Common myeloid progenitor, CD34-positive (primary cell): ENCODE results near the gene SCN9A.

ENCODE experiments used
- CTCF ChIA-PET: fragments of 350-600 bp; sonication (Branson Sonifier 250); formaldehyde crosslinking; loops from one replicate; lab custom pipeline; 2021; ENCODE audit warnings: antibody characterized with exemption; lab: Charles Lee
- POLR2A ChIA-PET: fragments of 350-600 bp; sonication (Branson Sonifier 250); formaldehyde crosslinking; loops from one replicate; lab custom pipeline; 2021; ENCODE audit warnings: antibody characterized with exemption; lab: Charles Lee
- DNase-seq, 3 donors: peaks; one replicate each; pipeline versions ENCODE4 v3.0.0 to v3.0.0-alpha.2; 2013
- H3K27ac ChIP-seq, 2 experiments: 1 replicate in 1 of 2; 2 replicates in 1 of 2; pipeline ENCODE4 v1.7.0; 2013; ENCODE audit warnings: inconsistent platforms in 2 of 2, low read length in 2 of 2, mild to moderate bottlenecking in 2 of 2, low read depth in 1 of 2, moderate library complexity in 1 of 2; ENCODE audit not compliant: severe bottlenecking in 2 of 2, insufficient read depth in 1 of 2, poor library complexity in 1 of 2
- H3K27me3 ChIP-seq, 5 experiments: replicated peaks in 2 of 5; 1 replicate in 3 of 5; 2 replicates in 2 of 5; pipeline versions ENCODE4 v1.6.1 to v1.7.0; 2013; ENCODE audit warnings: low read length in 4 of 5, mild to moderate bottlenecking in 2 of 5, moderate library complexity in 2 of 5, inconsistent platforms in 1 of 5; ENCODE audit not compliant: insufficient read depth in 5 of 5, control insufficient read depth in 4 of 5
- H3K36me3 ChIP-seq, 4 experiments: 1 replicate in 2 of 4; 2 replicates in 2 of 4; pipeline versions ENCODE4 v1.6.1 to v1.7.0; 2013; ENCODE audit warnings: low read length in 3 of 4, control low read depth in 1 of 4, mild to moderate bottlenecking in 1 of 4; ENCODE audit not compliant: control insufficient read depth in 4 of 4, insufficient read depth in 4 of 4
- H3K4me1 ChIP-seq, 4 experiments: 1 replicate in 3 of 4; 2 replicates in 1 of 4; pipeline versions ENCODE4 v1.6.1 to v1.7.1; 2013; ENCODE audit warnings: low read length in 3 of 4, mild to moderate bottlenecking in 3 of 4, control low read depth in 1 of 4, inconsistent platforms in 1 of 4, moderate library complexity in 1 of 4; ENCODE audit not compliant: control insufficient read depth in 4 of 4, insufficient read depth in 4 of 4; ENCODE audit errors: control extremely low read depth in 1 of 4
- H3K4me3 ChIP-seq, 7 experiments: 1 replicate in 4 of 7; 2 replicates in 3 of 7; pipeline versions ENCODE4 v1.5.1 to v1.7.0; 2013; ENCODE audit warnings: mild to moderate bottlenecking in 7 of 7, low read length in 6 of 7, moderate library complexity in 6 of 7, inconsistent platforms in 2 of 7, low read depth in 2 of 7, control low read depth in 1 of 7; ENCODE audit not compliant: insufficient read depth in 4 of 7, control insufficient read depth in 1 of 7; ENCODE audit errors: extremely low read depth in 1 of 7
- H3K9me3 ChIP-seq, 5 experiments: 1 replicate in 4 of 5; 2 replicates in 1 of 5; pipeline versions ENCODE4 v1.6.1 to v1.7.1; 2013; ENCODE audit warnings: low read length in 4 of 5, mild to moderate bottlenecking in 2 of 5, inconsistent platforms in 1 of 5, low read depth in 1 of 5, moderate library complexity in 1 of 5; ENCODE audit not compliant: control insufficient read depth in 4 of 5, insufficient read depth in 2 of 5; ENCODE audit errors: control extremely low read depth in 1 of 5
- WGBS: methylation state at CpG from one replicate; pipeline ENCODE4 v1.1.5; 2013; ENCODE audit not compliant: insufficient coverage; 5-methylcytosine and 5-hydroxymethylcytosine counted together

Gene SCN9A

DNA sequence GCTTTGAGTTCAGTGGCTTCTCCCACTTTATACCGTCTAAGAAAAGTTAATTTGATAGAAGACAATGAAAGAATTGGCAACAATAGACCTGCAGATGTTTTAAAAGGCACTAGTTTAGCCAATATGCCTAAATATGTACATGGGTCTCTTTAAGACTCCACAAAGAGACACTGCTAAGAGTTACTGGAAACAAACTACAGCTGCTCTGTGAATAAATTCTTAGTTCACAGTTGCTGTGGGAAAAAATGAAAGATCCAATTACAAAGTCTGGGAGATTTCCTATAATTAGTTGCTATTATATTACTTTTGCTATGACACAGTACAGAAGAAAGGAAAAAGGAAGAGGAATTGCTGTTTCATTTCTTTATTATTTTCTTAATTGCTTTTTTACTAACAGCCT is 34.3 kb downstream of the SCN9A start:
- no CpG with 5 or more reads among the region's 1 CpG for WGBS
- POLR2A ChIA-PET, result no interaction called here

DNA sequence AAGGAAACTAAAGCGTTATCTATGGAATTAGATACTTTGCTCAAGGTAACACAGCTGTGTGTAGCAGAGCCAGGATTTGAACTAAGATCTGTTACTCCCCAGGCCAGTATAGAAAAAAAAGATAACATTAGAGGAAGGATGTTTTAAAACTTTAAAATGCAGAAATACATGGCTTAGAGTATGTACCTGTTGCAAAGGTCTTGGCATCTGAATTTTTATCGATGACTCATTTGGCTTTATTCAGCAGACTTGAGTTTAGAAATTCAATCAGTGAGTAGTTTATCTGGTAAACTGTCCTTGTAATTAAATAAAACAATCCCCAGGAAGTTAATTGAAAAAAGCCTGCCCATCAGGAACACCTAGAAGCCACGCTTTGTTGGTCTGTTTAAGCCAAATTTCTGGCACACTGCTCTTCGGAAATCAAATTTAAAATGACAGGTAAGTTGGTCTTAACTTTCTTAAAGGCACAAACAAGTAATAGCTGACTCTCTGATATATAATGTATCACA is 36.9 kb downstream of the SCN9A start:
- Histone ChIP-seq H3K27me3 (no peaks in the 10 kb centered on the region), H3K4me1 (peaks cover 0 to 6% (median 0%) of the 10 kb centered on the region in 4 experiments), H3K27ac (no peak overlapping the region), H3K4me3 (no peak overlapping the region), H3K36me3 (no peaks in the 10 kb centered on the region), H3K9me3 (no peaks in the 10 kb centered on the region)
- 94% methylated on average over 3 of the region's 4 CpGs for WGBS
- ChIA-PET POLR2A (no interaction called here), CTCF (no interaction called here)
- DNase-seq, result no peak

More for the DNA sequence above, 34.3 kb downstream of the SCN9A start:
- no peak for DNase-seq
- CTCF ChIA-PET, result interaction anchor here (1.7 kb wide), 1 partner anchor 78 kb away, joined by 6 read pairs; no protein-coding TSS in a partner anchor
- Histone ChIP-seq H3K9me3 (no peaks in the 10 kb centered on the region), H3K36me3 (no peaks in the 10 kb centered on the region), H3K27ac (no peak overlapping the region), H3K4me3 (no peak overlapping the region), H3K27me3 (no peaks in the 10 kb centered on the region), H3K4me1 (peaks cover 0 to 3% (median 0%) of the 10 kb centered on the region in 4 experiments)

DNA sequence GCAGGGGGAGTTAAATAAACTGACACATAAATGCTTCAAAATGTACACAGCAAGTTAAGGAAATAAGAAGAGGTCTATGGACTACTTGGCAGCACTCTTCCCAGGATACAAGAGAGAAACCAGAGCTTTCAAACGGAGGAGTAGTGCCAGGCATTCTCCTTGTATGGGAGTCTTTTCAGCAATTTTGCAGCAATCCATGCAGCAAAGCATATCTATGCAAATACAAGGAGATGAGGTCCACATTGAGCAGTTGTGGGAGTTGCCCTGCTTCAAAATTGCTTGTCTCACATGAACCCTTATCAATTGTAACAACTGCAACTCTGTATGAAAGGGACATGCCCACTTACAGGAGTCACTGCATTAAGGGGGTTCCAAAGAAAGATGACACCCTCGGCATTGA is 37.8 kb downstream of the SCN9A start:
- Histone ChIP-seq H3K36me3 (no peaks in the 10 kb centered on the region), H3K4me3 (no peak overlapping the region), H3K27ac (no peak overlapping the region), H3K27me3 (no peaks in the 10 kb centered on the region), H3K4me1 (peaks cover 0 to 4% (median 0%) of the 10 kb centered on the region in 4 experiments), H3K9me3 (no peaks in the 10 kb centered on the region)
- DNase-seq, result no peak
- ChIA-PET POLR2A (no interaction called here), CTCF (no interaction called here)
- 100% methylated on average over 1 of the region's 2 CpGs for WGBS

DNA sequence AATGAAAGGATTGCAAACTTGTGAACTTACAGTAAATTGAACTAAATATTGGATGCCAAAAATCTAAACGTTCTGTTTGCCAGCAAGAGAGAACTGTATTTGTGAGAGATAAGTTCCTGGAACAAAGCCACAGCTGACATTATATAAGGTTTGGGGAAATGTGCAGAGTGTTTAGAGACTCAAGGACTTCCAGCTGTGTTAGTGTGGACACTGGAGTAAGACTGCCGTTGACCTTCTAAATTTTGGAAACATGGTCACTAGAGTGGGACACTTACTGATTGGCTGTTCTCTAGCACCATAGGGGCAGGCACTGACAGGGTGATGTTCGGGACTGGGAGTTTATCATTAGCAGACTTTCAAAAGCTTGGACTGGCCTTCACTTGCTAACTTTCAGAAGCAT is 40.5 kb downstream of the SCN9A start:
- WGBS, result 47% methylated on average over 2 of the region's 3 CpGs
- no peak overlapping the region for H3K4me3 ChIP-seq
- peaks cover 0 to 4% (median 0%) of the 10 kb centered on the region in 4 experiments for H3K4me1 ChIP-seq
- POLR2A ChIA-PET, result no interaction called here
- H3K27me3 ChIP-seq, result no peaks in the 10 kb centered on the region
- no peaks in the 10 kb centered on the region for H3K36me3 ChIP-seq
- H3K9me3 ChIP-seq, result no peaks in the 10 kb centered on the region
- no peak overlapping the region for H3K27ac ChIP-seq
- CTCF ChIA-PET, result interaction anchor here (1.0 kb wide), 1 partner anchor 25 kb away, joined by 3 read pairs; no protein-coding TSS in a partner anchor
- no peak for DNase-seq

DNA sequence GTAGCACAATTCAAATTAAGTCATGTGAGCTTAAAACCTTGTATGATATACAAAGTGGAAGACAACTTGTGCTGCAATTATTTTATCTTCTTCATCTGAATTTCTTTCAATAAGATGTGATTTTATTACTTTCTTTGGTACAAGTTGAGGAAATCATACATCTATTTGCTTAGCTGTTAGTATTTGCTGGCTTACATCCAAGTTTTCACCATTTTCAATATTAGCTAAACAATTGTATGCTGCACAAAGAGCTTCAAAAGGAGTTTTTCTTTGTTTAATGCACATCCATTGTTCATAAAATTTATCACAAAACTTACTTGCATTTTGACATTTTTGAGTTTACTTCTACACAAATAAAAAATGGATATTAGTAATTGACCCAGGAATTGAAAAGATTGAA is 40.9 kb downstream of the SCN9A start:
- ChIA-PET POLR2A (no interaction called here), CTCF (interaction anchor here (0.6 to 1.0 kb wide), 2 partner anchors 26 to 56 kb away, joined by 3 to 6 read pairs; no protein-coding TSS in a partner anchor)
- Histone ChIP-seq H3K27ac (no peak overlapping the region), H3K4me1 (peaks cover 0 to 4% (median 0%) of the 10 kb centered on the region in 4 experiments), H3K9me3 (no peaks in the 10 kb centered on the region), H3K4me3 (no peak overlapping the region), H3K27me3 (no peaks in the 10 kb centered on the region), H3K36me3 (no peaks in the 10 kb centered on the region)
- no peak for DNase-seq

DNA sequence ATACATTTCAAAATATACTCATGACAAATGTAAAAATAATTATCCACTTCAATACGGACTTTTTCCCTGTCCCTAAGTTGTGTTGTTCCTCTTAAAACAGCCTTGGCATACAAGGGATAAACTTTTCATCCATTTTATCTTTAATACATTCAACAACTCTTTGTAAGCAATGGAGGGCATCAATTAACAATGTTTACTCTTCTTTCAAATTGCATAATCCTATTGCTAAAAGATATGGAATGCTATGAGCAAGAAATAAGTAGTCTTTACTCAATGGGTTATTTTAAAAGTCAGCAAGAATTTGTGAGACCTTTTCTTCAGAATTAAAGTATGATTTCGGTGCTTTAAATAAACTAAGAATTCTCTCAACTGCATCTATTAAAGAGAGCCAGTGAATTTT is 41.9 kb downstream of the SCN9A start:
- Histone ChIP-seq H3K27ac (no peak overlapping the region), H3K4me1 (peaks cover 0 to 4% (median 0%) of the 10 kb centered on the region in 4 experiments), H3K4me3 (no peak overlapping the region), H3K9me3 (no peaks in the 10 kb centered on the region), H3K27me3 (no peaks in the 10 kb centered on the region), H3K36me3 (no peaks in the 10 kb centered on the region)
- ChIA-PET CTCF (no interaction called here), POLR2A (no interaction called here)
- DNase-seq, result no peak
- no CpG with 5 or more reads among the region's 2 CpGs for WGBS

DNA sequence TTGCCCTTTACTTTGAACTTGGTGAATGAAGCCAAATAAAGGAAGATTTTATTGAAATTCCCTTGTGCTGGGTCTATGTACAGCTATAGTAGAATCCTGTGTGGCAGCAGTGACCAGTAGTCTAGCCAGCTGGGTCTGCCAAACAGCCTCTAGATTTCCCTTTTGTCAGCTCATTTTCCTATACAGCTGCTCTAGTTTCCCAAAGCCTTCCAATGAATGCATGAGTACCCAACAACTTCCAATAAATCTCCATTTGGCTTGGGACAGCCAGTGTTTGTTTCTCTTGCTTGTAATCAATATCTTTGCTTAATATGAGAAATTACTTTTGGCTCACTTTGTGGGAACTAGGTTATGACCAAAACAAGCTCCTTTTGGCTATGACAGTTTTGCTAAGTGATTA is 43.6 kb downstream of the SCN9A start:
- ChIA-PET POLR2A (no interaction called here), CTCF (no interaction called here)
- H3K27me3 ChIP-seq, result no peaks in the 10 kb centered on the region
- H3K4me3 ChIP-seq, result no peak overlapping the region
- DNase-seq, result no peak
- no peaks in the 10 kb centered on the region for H3K36me3 ChIP-seq
- no peak overlapping the region for H3K27ac ChIP-seq
- peaks cover 0 to 4% (median 0%) of the 10 kb centered on the region in 4 experiments for H3K4me1 ChIP-seq
- H3K9me3 ChIP-seq, result no peaks in the 10 kb centered on the region
